RWPE2 (cell line): ENCODE data around the gene SORCS1.
A peak's percentile ranks its signal among the peaks of the same experiment; 100 is the strongest.

Source experiments
- ATAC-seq: fragments of 200-7000 bp; cut with Tn5 transposase; 3 replicates; pipeline ENCODE4 v1.9.1; 2021; ENCODE audit warnings: low read depth
- DNase-seq: peaks from one replicate; pipeline ENCODE4 v3.0.0-alpha.2; 2020; ENCODE audit warnings: low spot score
- H3K27ac ChIP-seq: fragments of 450-650 bp; 2 replicates; pipeline ENCODE4 v1.5.1; 2017; ENCODE audit warnings: mild to moderate bottlenecking; ENCODE audit not compliant: poor library complexity, severe bottlenecking
- H3K27me3 ChIP-seq: fragments of 250-450 bp; sonication (Bioruptor Pico); 2 replicates; pipeline ENCODE4 v1.5.1; 2021; ENCODE audit warnings: mild to moderate bottlenecking, moderate library complexity; ENCODE audit not compliant: insufficient read depth, poor library complexity, severe bottlenecking
- H3K36me3 ChIP-seq: fragments of 250-450 bp; sonication (Bioruptor Pico); 2 replicates; pipeline ENCODE4 v1.5.1; 2020; ENCODE audit warnings: low read depth, mild to moderate bottlenecking, moderate library complexity
- H3K4me1 ChIP-seq: fragments of 250-450 bp; sonication (Bioruptor Pico); 2 replicates; pipeline ENCODE4 v1.5.1; 2021; ENCODE audit warnings: mild to moderate bottlenecking, moderate library complexity; ENCODE audit not compliant: insufficient read depth, poor library complexity, severe bottlenecking
- H3K4me3 ChIP-seq: fragments of 250-450 bp; sonication (Bioruptor Pico); 2 replicates; pipeline ENCODE4 v1.5.1; 2021; ENCODE audit warnings: mild to moderate bottlenecking, moderate library complexity; ENCODE audit not compliant: severe bottlenecking
- H3K9me3 ChIP-seq: fragments of 250-450 bp; sonication (Bioruptor Pico); 2 replicates; pipeline ENCODE4 v1.5.1; 2021; ENCODE audit warnings: mild to moderate bottlenecking, moderate library complexity; ENCODE audit not compliant: severe bottlenecking
- CTCF ChIP-seq: fragments of 450-650 bp; IDR thresholded peaks from one replicate; pipeline ENCODE4 v1.5.1; 2017; ENCODE audit warnings: mild to moderate bottlenecking, moderate library complexity; ENCODE audit not compliant: poor library complexity, severe bottlenecking

SORCS1 gene

GRCh38 chr10:106576534-106576933, 588.0 kb downstream of the SORCS1 start:
- no peak for DNase-seq
- no peak for TF ChIP-seq CTCF
- Histone ChIP-seq H3K4me3 (no peak overlapping the region), H3K9me3 (no peaks in the 10 kb centered on the region), H3K4me1 (peaks cover 28% of the 10 kb centered on the region), H3K36me3 (no peaks in the 10 kb centered on the region), H3K27me3 (no peaks in the 10 kb centered on the region), H3K27ac (peak overlapping the region; percentile 74)
- ATAC-seq = no peak

GRCh38 chr10:106573106-106573505, 591.4 kb downstream of the SORCS1 start:
- no peak for DNase-seq
- H3K27ac ChIP-seq = peak overlapping the region; percentile 89

GRCh38 chr10:106571192-106571946, 593.1 kb downstream of the SORCS1 start:
- H3K27ac ChIP-seq = peak overlapping the region; percentile 89
- H3K4me3 ChIP-seq = no peak overlapping the region
- H3K27me3 ChIP-seq = no peaks in the 10 kb centered on the region
- 0 out of 3 replicates have a peak, but pooled peaks have one; percentile 11 for ATAC-seq
- peaks cover 20% of the 10 kb centered on the region for H3K4me1 ChIP-seq
- no peaks in the 10 kb centered on the region for H3K9me3 ChIP-seq
- no peak for DNase-seq
- TF ChIP-seq CTCF = peak; percentile 87
- H3K36me3 ChIP-seq = no peaks in the 10 kb centered on the region

More at GRCh38 chr10:106573106-106573505, 591.4 kb downstream of the SORCS1 start:
- Histone ChIP-seq H3K27me3 (no peaks in the 10 kb centered on the region), H3K4me3 (no peak overlapping the region), H3K4me1 (peaks cover 33% of the 10 kb centered on the region), H3K9me3 (no peaks in the 10 kb centered on the region), H3K36me3 (no peaks in the 10 kb centered on the region)
- peak; percentile 71 for ATAC-seq
- no peak for TF ChIP-seq CTCF

GRCh38 chr10:106570268-106570667, 594.2 kb downstream of the SORCS1 start:
- peaks cover 26% of the 10 kb centered on the region for H3K4me1 ChIP-seq
- no peak for ATAC-seq
- H3K27me3 ChIP-seq = no peaks in the 10 kb centered on the region
- H3K27ac ChIP-seq = peak overlapping the region; percentile 89
- H3K9me3 ChIP-seq = no peaks in the 10 kb centered on the region
- TF ChIP-seq CTCF = no peak
- H3K4me3 ChIP-seq = no peak overlapping the region
- H3K36me3 ChIP-seq = no peaks in the 10 kb centered on the region
- no peak for DNase-seq

- Histone ChIP-seq H3K27ac (no peak overlapping the region), H3K9me3 (no peaks in the 10 kb centered on the region), H3K4me1 (peaks cover 14% of the 10 kb centered on the region), H3K27me3 (no peaks in the 10 kb centered on the region), H3K4me3 (no peak overlapping the region), H3K36me3 (no peaks in the 10 kb centered on the region)
- DNase-seq (no peak), ATAC-seq (no peak)
- no peak for TF ChIP-seq CTCF
Measured at GRCh38 chr10:106567629-106568028, 596.9 kb downstream of the SORCS1 start.
